Activated naive CD8-positive, alpha-beta T cell treated with anti-CD3 and anti-CD28 coated beads, Interleukin-2, amount 50 U/mL, for 16 hours (primary cell): ENCODE data around the gene NKX1-2.

Experiments used
- DNase-seq: peaks from one replicate; pipeline ENCODE4 v3.0.0-alpha.2; 2020; ENCODE audit warnings: low read depth, low spot score

NKX1-2 gene

DNA sequence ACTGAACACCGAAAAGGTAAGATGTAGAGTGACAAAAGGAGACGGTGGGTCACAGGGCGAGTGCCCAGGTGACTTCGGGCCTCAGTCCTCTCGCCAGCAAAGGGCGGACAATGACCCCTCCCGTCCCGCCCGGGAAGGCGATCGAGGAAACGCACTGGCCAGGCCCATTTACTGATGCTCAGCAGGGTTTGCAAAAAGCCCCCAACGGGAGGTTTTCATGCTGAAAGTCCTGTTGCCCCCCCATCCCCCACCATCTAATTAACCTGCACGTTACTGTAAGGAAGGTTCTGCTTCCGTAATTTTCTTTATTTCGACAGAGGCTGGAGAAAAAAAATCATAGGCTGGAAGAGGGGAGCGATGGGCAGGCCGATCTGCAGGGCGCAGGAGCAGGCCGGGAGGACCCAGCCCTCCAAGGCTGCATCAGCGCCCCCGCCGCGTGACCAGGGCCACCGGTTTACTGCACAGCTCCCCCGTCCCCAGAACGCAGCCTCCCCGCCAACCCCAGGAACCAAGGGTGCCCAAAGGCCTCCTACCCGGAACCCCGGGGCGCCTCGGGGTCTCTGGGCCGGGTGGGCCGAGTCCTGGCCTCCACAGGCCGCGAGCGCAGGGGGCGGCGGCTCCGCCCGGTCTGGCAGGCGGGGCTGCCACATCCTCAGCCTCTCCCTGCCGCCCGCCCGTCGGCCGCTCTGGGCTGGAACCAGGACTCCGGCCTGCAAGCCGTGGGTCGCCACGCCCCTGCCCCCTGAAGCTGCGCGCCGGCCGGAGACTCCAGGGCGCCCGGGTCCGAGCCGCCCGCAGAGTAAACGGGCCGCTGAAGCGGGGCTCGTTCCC lies 31.7 kb downstream of the NKX1-2 start:
- DNase-seq: peak; percentile 5

- no peak for DNase-seq
These were observed 33.1 kb downstream of the NKX1-2 start for GRCh38 chr10:124416733-124417132.

DNA sequence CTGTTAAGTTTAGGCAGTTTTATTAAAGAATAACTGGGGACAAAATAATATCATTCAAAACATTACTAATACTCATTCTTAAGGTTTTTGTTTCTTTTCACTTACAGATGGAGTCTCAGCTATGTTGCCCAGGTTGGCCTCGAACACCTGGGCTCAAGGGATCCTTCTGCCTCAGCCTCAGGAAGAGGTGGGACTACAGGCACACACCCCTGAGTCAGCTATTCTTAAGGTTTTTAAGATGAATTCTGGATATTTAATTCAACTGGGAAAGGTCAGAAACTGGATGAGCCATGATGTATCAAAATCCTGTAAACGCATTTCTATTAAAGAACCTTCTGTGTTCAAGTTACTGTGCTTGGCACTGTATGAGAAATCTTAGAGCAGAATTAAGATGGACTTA lies 34.6 kb downstream of the NKX1-2 start:
- no peak for DNase-seq

GRCh38 chr10:124414076-124414475 lies 35.8 kb downstream of the NKX1-2 start:
- no peak for DNase-seq

DNA sequence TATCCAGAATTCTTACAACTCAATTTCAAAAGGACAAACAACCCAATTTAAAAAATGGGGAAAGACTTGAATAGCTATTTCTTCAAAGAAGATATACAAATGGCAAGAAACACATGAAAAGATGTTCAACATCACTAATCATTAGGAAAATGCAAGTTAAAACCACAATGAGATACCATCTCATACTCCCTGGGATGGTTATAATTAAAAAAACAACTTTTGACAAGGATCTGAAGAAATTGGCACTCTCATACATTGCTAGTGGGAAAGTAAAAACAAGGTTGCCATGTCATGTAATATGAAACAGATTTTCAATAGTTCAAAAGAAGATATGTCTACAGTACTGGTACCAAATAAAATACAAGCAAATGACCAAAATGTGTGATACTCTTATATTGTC lies 40.1 kb downstream of the NKX1-2 start:
- DNase-seq: no peak

- DNase-seq: no peak
These were observed 41.5 kb downstream of the NKX1-2 start for GRCh38 chr10:124408357-124408756.

DNA sequence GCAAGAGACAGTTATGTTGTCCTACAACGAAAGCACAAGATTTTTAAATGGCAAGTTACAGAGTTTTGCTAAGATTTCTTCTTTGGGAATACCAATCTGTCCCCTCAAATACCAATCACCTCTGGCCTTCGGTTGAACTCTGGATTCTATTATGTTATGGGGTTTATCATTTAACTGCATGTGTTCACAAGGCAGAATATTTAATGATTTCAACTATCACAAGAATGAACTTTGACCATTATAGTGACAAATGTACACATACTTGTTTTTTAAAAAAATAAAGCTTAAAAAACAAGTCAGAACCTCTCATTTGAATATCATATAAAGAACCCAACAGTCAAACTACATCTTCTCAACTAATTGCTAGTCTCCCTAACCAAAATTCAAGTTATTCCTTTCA lies 42.4 kb downstream of the NKX1-2 start:
- no peak for DNase-seq

GRCh38 chr10:124403548-124403947 lies 46.3 kb downstream of the NKX1-2 start:
- DNase-seq: no peak

- no peak for DNase-seq
These were observed 47.6 kb downstream of the NKX1-2 start for GRCh38 chr10:124402273-124402672.

- no peak for DNase-seq
These were observed 48.2 kb downstream of the NKX1-2 start for GRCh38 chr10:124401633-124402032.
